Measurements from ENCODE around the gene STRA8.

DNA sequence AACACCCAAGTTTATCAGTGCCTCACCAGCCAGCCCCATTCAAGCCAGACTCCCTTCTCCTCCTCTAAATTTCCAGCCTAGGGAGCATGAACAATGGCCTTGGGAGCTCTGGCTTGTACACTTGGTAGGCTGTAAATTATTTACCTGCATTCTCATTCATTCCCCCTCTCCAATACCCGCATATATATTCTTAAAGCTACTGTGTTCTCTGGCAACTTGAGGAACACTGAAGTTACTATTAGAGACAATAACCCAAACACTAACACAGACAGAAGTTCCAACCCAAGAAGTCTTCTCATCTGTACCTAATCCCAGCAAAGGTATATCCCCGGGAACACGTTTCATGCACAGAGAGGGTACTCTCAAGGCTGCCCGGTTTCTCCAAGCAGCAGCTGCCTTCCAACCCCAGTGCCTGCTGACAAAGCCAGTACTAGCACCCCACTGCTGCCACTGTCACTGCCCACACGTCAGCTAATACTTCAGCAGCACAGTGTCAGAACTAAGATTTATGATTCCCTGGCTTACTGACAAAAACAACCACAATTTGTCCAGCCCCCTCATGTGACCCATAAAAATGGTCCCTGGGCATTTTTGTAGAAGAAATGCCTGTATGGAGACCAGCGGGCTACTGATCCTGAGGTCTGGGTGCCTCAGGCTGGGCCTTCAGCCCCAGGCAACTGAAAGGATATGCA is 25.4 kb upstream of the STRA8 start:
- TF ChIP-seq YY1 (IDR thresholded peaks at IDR 0.05; ENCODE audit: insufficient read depth, insufficient read length) (no peak), ZNF274 (IDR thresholded peaks at IDR 0.05; ENCODE audit: low read depth, low read length) (no peak)
